IMR-90 (cell line): Measurements from ENCODE around the gene NDNF. TPM values are rescaled to one million over a fixed set of nuclear protein-coding genes. Genes with fewer than 3 reads are reported as not detected.

Experiments
- ATAC-seq: fragments of 200-7000 bp; cut with Tn5 transposase; 2 replicates; pipeline ENCODE4 v1.9.1; 2020; ENCODE audit warnings: low read depth, mild to moderate bottlenecking, moderate library complexity
- BruUV-seq: library from RNA; stranded (reverse); fragments of 400-500 nt; replicated peaks from 2 replicates; lab custom pipeline; 2021; lab: Mats Ljungman, UMichigan
- CTCF ChIA-PET: fragments of 300-600 bp; formaldehyde crosslinking; extraction: SDS; loops from one replicate; lab custom pipeline; 2021; ENCODE audit warnings: antibody characterized with exemption; lab: Yijun Ruan, JAX
- POLR2A ChIA-PET: fragments of 300-600 bp; sonication (Branson Sonifier 250); formaldehyde crosslinking; loops from one replicate; lab custom pipeline; 2022; ENCODE audit warnings: antibody characterized with exemption; ENCODE audit not compliant: unreplicated experiment; lab: Charles Lee
- DNase-seq: peaks from one replicate; pipeline ENCODE4 v3.0.0; 2013
- H2AFZ ChIP-seq: replicated peaks from 2 replicates; pipeline ENCODE3; 2013; ENCODE audit warnings: low read length, mild to moderate bottlenecking; ENCODE audit not compliant: poor library complexity
- H2AK5ac ChIP-seq: 2 replicates; pipeline ENCODE4 v1.6.1; 2013; ENCODE audit warnings: low read depth, low read length, inconsistent platforms
- H2AK9ac ChIP-seq: replicated peaks from 2 replicates; pipeline ENCODE3; 2013; ENCODE audit warnings: mild to moderate bottlenecking, low read depth, low read length, moderate library complexity; ENCODE audit not compliant: poor library complexity
- H2BK120ac ChIP-seq: 2 replicates; pipeline ENCODE4 v1.6.1; 2013; ENCODE audit warnings: low read depth, low read length, inconsistent platforms
- H2BK15ac ChIP-seq: 3 replicates; pipeline ENCODE4 v1.6.1; 2013; ENCODE audit warnings: low read depth, low read length, inconsistent platforms
- H2BK20ac ChIP-seq: 2 replicates; pipeline ENCODE4 v1.6.1; 2013; ENCODE audit warnings: low read depth, mild to moderate bottlenecking, inconsistent platforms, low read length, moderate library complexity
- H2BK5ac ChIP-seq: 2 replicates; pipeline ENCODE4 v1.6.1; 2013; ENCODE audit warnings: mild to moderate bottlenecking, low read depth, low read length, inconsistent platforms; ENCODE audit not compliant: poor library complexity, severe bottlenecking
- H3K14ac ChIP-seq: replicated peaks from 2 replicates; pipeline ENCODE4 v1.6.1; 2013; ENCODE audit warnings: low read depth, low read length, inconsistent platforms
- H3K18ac ChIP-seq: 2 replicates; pipeline ENCODE4 v1.6.1; 2013; ENCODE audit warnings: low read depth, low read length, control low read depth
- H3K23ac ChIP-seq: 2 replicates; pipeline ENCODE4 v1.6.1; 2013; ENCODE audit warnings: low read depth, low read length, inconsistent platforms
- H3K27ac ChIP-seq: 2 replicates; pipeline ENCODE4 v1.5.1; 2013; ENCODE audit warnings: mild to moderate bottlenecking, control low read depth, low read length; ENCODE audit not compliant: insufficient read depth
- H3K27me3 ChIP-seq: 2 replicates; pipeline ENCODE4 v1.6.1; 2013; ENCODE audit warnings: low read length; ENCODE audit not compliant: control insufficient read depth, insufficient read depth
- H3K36me3 ChIP-seq: 2 replicates; pipeline ENCODE4 v1.6.1; 2013; ENCODE audit warnings: low read length, mixed read lengths; ENCODE audit not compliant: control insufficient read depth, insufficient read depth
- H3K4ac ChIP-seq: 2 replicates; pipeline ENCODE4 v1.6.1; 2013; ENCODE audit warnings: low read depth, low read length, inconsistent platforms
- H3K4me1 ChIP-seq: 2 replicates; pipeline ENCODE4 v1.6.1; 2013; ENCODE audit warnings: low read length, mixed read lengths; ENCODE audit not compliant: control insufficient read depth, insufficient read depth
- H3K4me2 ChIP-seq: 2 replicates; pipeline ENCODE4 v1.6.1; 2013; ENCODE audit warnings: low read depth, mild to moderate bottlenecking, control low read depth, low read length, moderate library complexity
- H3K4me3 ChIP-seq: 2 replicates; pipeline ENCODE4 v1.5.1; 2013; ENCODE audit warnings: low read depth, mild to moderate bottlenecking, control low read depth, low read length, moderate library complexity; ENCODE audit not compliant: insufficient read depth
- H3K56ac ChIP-seq: 2 replicates; pipeline ENCODE4 v1.6.1; 2013; ENCODE audit warnings: low read length, inconsistent platforms; ENCODE audit not compliant: insufficient read depth; ENCODE audit errors: extremely low read depth
- H3K79me1 ChIP-seq, 2 experiments: 2 replicates each; pipeline ENCODE4 v1.6.1; 2013; ENCODE audit warnings: low read length in 2 of 2, inconsistent platforms in 1 of 2, low read depth in 1 of 2
- H3K9ac ChIP-seq: 2 replicates; pipeline ENCODE4 v1.6.1; 2013; ENCODE audit warnings: low read depth, low read length, control low read depth
- H3K9me1 ChIP-seq: 2 replicates; pipeline ENCODE4 v1.6.1; 2013; ENCODE audit warnings: low read length, inconsistent platforms; ENCODE audit not compliant: insufficient read depth
- H3K9me3 ChIP-seq: 2 replicates; pipeline ENCODE4 v1.6.1; 2013; ENCODE audit warnings: low read length; ENCODE audit not compliant: control insufficient read depth, insufficient read depth
- H4K20me1 ChIP-seq: 2 replicates; pipeline ENCODE4 v1.6.1; 2013; ENCODE audit warnings: low read length, inconsistent platforms; ENCODE audit not compliant: insufficient read depth
- H4K5ac ChIP-seq: 2 replicates; pipeline ENCODE4 v1.6.1; 2013; ENCODE audit warnings: mild to moderate bottlenecking, low read depth, low read length, control low read depth
- H4K8ac ChIP-seq, 2 experiments: 2 replicates each; pipeline ENCODE4 v1.6.1; 2013; ENCODE audit warnings: low read depth in 2 of 2, low read length in 2 of 2, control low read depth in 1 of 2, inconsistent platforms in 1 of 2
- H4K91ac ChIP-seq: 2 replicates; pipeline ENCODE4 v1.6.1; 2013; ENCODE audit warnings: low read depth, low read length, inconsistent platforms; ENCODE audit not compliant: insufficient read depth
- CEBPB ChIP-seq: IDR thresholded peaks from 2 replicates; pipeline ENCODE4 v1.6.1; 2012; ENCODE audit warnings: low read depth, low read length, improper control_type of control experiment
- CHD1 ChIP-seq: IDR thresholded peaks from 2 replicates; pipeline ENCODE4 v1.6.1; 2012; ENCODE audit warnings: low read depth, low read length, improper control_type of control experiment
- FOS ChIP-seq: fragments of 150-350 bp; IDR thresholded peaks from 2 replicates; pipeline ENCODE4 v1.6.1; 2016; ENCODE audit warnings: low read depth, low read length
- MAFK ChIP-seq: IDR thresholded peaks from 2 replicates; pipeline ENCODE4 v1.6.1; 2012; ENCODE audit warnings: low read depth, low read length, improper control_type of control experiment
- NFE2L2 ChIP-seq: fragments of 150-350 bp; IDR thresholded peaks from 2 replicates; pipeline ENCODE4 v1.6.1; 2016; ENCODE audit warnings: low read depth, mild to moderate bottlenecking, low read length
- POLR2A ChIP-seq: IDR thresholded peaks from 2 replicates; pipeline ENCODE4 v1.6.1; 2012; ENCODE audit warnings: mild to moderate bottlenecking, low read depth, low read length
- RAD21 ChIP-seq: IDR thresholded peaks from 2 replicates; pipeline ENCODE4 v1.6.1; 2012; ENCODE audit warnings: low read length, improper control_type of control experiment
- RFX5 ChIP-seq: IDR thresholded peaks from 2 replicates; pipeline ENCODE4 v1.8.0; 2012; ENCODE audit warnings: low read depth, mild to moderate bottlenecking, low read length, moderate library complexity
- SMC3 ChIP-seq: fragments of 150-350 bp; IDR thresholded peaks from 2 replicates; pipeline ENCODE4 v1.6.1; 2016; ENCODE audit warnings: low read depth, mild to moderate bottlenecking, antibody characterized with exemption, low read length, moderate library complexity
- WGBS, 2 experiments: methylation state at CpG; one replicate each; pipeline versions ENCODE4 v1.1.5 to v1.1.7; 2013; ENCODE audit warnings: missing lambda C conversion rate in 2 of 2; ENCODE audit not compliant: insufficient read length in 1 of 2; ENCODE audit errors: extremely low coverage in 2 of 2; 5-methylcytosine and 5-hydroxymethylcytosine counted together
- dilution Hi-C: fragments of 300-500 bp; cut with HindIII; formaldehyde crosslinking; loops from one replicate; pipeline ENCODE4 v1.14.3; 2018; ENCODE audit warnings: low sequenced_read_pairs; ENCODE audit not compliant: unreplicated experiment
- in situ Hi-C: fragments of 300-500 bp; cut with MboI; formaldehyde crosslinking; loops from 3 replicates; pipeline ENCODE4 v1.14.3; 2019; ENCODE audit warnings: low sequenced_read_pairs, inconsistent platforms, mixed read lengths
- intact Hi-C: fragments of 100-400 bp; cut with micrococcal nuclease; formaldehyde crosslinking; loops from 2 replicates; pipeline ENCODE4 v1.10.0; 2022
- polyA plus RNA-seq, 3 experiments: library from polyadenylated mRNA; depleted of rRNA; stranded (reverse); fragments of >200 nt; gene quantifications; 2 replicates each; pipeline ENCODE4 v1.2.3, GENCODE V29; 2012; ENCODE audit warnings: low replicate concordance in 1 of 3
- total RNA-seq: library from RNA; depleted of rRNA; stranded (reverse); fragments of >200 nt; gene quantifications from 2 replicates; pipeline ENCODE4 v1.2.3, GENCODE V29; 2012

The NDNF gene
- total and polyA plus RNA-seq, 2 of the 4 experiments (the other 2 are of a cell fraction): under 0.01 TPM; not detected in 1

DNA sequence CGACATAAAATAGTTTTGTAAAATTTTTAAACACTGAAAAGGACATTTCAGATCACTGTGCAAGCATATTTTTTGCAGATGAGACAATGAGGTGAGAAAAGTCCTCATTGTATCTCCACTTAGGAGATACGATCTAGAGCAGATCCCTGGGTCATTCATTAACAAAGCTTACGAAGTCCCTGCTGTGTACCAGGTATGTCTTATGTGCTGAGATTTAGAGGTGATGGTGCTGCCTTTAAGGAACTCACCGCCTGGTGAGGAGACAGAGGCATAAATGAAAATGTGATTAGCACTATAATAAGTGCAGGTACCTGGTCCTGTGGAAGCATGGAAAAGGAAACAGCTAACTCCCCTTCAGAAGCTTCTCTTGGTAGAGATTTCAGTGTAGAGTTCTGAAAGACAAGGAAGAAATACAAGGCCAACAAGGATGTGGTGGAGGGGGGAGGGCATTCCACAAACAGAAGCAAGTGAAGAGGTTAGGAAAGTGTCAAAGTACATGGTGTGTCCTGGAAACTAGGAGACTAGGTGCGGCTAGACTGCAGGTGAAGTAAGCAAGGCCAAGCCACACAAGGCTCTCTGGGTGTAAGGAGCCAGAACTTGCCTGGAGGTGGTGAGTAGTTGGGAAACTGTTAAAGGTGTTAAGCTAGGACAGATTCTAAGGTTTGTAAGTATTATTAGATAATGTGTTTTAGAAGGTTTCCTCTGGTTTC, 1.5 kb upstream of the NDNF start:
- no peak overlapping the region for H2AFZ ChIP-seq
- no peak overlapping the region for H3K56ac ChIP-seq
- 92% methylated on average over 2 of the region's 5 CpGs; no CpG with 5 or more reads in 1 of the 2 experiments for WGBS, 2 experiments
- H2BK15ac ChIP-seq: no peak overlapping the region
- in situ Hi-C loops: no loop called here
- H3K4ac ChIP-seq: no peak overlapping the region
- H3K4me1 ChIP-seq: peaks cover 5% of the 10 kb centered on the region; the same call in 1 of the 2 replicates
- TF ChIP-seq CHD1 (no peak), SMC3 (no peak), FOS (no peak), POLR2A (no peak), RFX5 (no peak), MAFK (no peak), NFE2L2 (no peak), RAD21 (no peak), CEBPB (no peak)
- intact Hi-C loops: no loop called here
- no peak overlapping the region for H2AK5ac ChIP-seq
- no peaks in the 10 kb centered on the region for H3K36me3 ChIP-seq
- H2AK9ac ChIP-seq: no peak overlapping the region
- dilution Hi-C loops: no loop called here
- H3K18ac ChIP-seq: no peak overlapping the region
- H3K9ac ChIP-seq: no peak overlapping the region
- POLR2A ChIA-PET: no interaction called here
- CTCF ChIA-PET: no interaction called here
- no peaks in the 10 kb centered on the region for H3K9me1 ChIP-seq
- no peaks in the 10 kb centered on the region for H4K20me1 ChIP-seq
- no peak overlapping the region for H3K23ac ChIP-seq
- no peak overlapping the region for H3K4me2 ChIP-seq
- no peak overlapping the region for H4K5ac ChIP-seq
- H2BK120ac ChIP-seq: no peak overlapping the region
- H3K27me3 ChIP-seq: peaks cover 53% of the 10 kb centered on the region
- no peak overlapping the region for H4K8ac ChIP-seq
- no peak overlapping the region for H2BK5ac ChIP-seq
- no peak for ATAC-seq
- no peaks in the 10 kb centered on the region for H3K9me3 ChIP-seq
- no peak overlapping the region for H3K4me3 ChIP-seq
- no peak overlapping the region for H3K27ac ChIP-seq
- no TSS peak for BruUV-seq
- no peak overlapping the region for H4K91ac ChIP-seq
- no peak overlapping the region for H2BK20ac ChIP-seq
- no peak for DNase-seq
- no peak overlapping the region for H3K14ac ChIP-seq
- H3K79me1 ChIP-seq: no peaks in the 10 kb centered on the region
